ENCODE results near the gene MEGF8. TPM values are rescaled to one million over a fixed set of nuclear protein-coding genes. Genes with fewer than 3 reads are reported as not detected.

Gene MEGF8
- total and polyA plus RNA-seq, 2 experiments from 2014 or later, result 5.4 to 26.6 TPM

GRCh38 chr19:42332059-42332458, 6.6 kb downstream of the MEGF8 start:
- TF ChIP-seq EZH2 (IDR thresholded peaks at IDR 0.05; ENCODE audit: insufficient read depth, poor library complexity, severe bottlenecking) (no peak), EZH2phosphoT487 (IDR thresholded peaks at IDR 0.05; ENCODE audit: insufficient read depth, low read depth) (no peak)
- Histone ChIP-seq H2AFZ (no peak overlapping the region), H3K4me2 (ENCODE audit: unreplicated experiment) (no peak overlapping the region), H3K79me2 (ENCODE audit: insufficient read depth) (peaks cover 21% of the 10 kb centered on the region), H3K9me2 (ENCODE audit: insufficient read depth) (no peaks in the 10 kb centered on the region), H3K4me3 (no peak overlapping the region), H3K27me3 (replicated peaks; ENCODE audit: insufficient read depth) (no peaks in the 10 kb centered on the region), H3K9ac (no peak overlapping the region), H4K20me1 (ENCODE audit: insufficient read depth) (no peaks in the 10 kb centered on the region), H3K36me3 (ENCODE audit: low read depth) (no peaks in the 10 kb centered on the region), H3K9me3 (ENCODE audit: low read depth) (no peaks in the 10 kb centered on the region), H3K27ac (no peak overlapping the region), H3F3A (ENCODE audit: insufficient read depth) (no peaks in the 10 kb centered on the region), H3K4me1 (ENCODE audit: insufficient read depth) (peaks cover 1% of the 10 kb centered on the region; the same call in 1 of the 2 replicates)
- no peak for DNase-seq
- in situ Hi-C loops (cut with MboI), result no loop called here
- WGBS, 2 experiments (ENCODE audit: low coverage in 1 of 2, low lambda C conversion rate in 2 of 2, missing lambda C conversion rate in 2 of 2), result 85 to 86% methylated on average over 6 of the region's 6 CpGs

GRCh38 chr19:42333018-42333417, 7.6 kb downstream of the MEGF8 start:
- no peak for TF ChIP-seq EZH2phosphoT487 (IDR thresholded peaks at IDR 0.05; ENCODE audit: insufficient read depth, low read depth)
- no peak for TF ChIP-seq EZH2 (IDR thresholded peaks at IDR 0.05; ENCODE audit: insufficient read depth, poor library complexity, severe bottlenecking)
- H3K9ac ChIP-seq, result no peak overlapping the region
- H3K27ac ChIP-seq, result no peak overlapping the region
- H3K4me2 ChIP-seq (ENCODE audit: unreplicated experiment), result no peak overlapping the region
- H2AFZ ChIP-seq, result no peak overlapping the region
- peaks cover 12% of the 10 kb centered on the region for H3K79me2 ChIP-seq (ENCODE audit: insufficient read depth)
- no peaks in the 10 kb centered on the region for H3K27me3 ChIP-seq (replicated peaks; ENCODE audit: insufficient read depth)
- H4K20me1 ChIP-seq (ENCODE audit: insufficient read depth), result no peaks in the 10 kb centered on the region
- no peaks in the 10 kb centered on the region for H3F3A ChIP-seq (ENCODE audit: insufficient read depth)
- no peaks in the 10 kb centered on the region for H3K9me2 ChIP-seq (ENCODE audit: insufficient read depth)
- no peaks in the 10 kb centered on the region for H3K36me3 ChIP-seq (ENCODE audit: low read depth)
- no peak overlapping the region for H3K4me3 ChIP-seq
- no peak for DNase-seq
- WGBS, 2 experiments (ENCODE audit: low coverage in 1 of 2, low lambda C conversion rate in 2 of 2, missing lambda C conversion rate in 2 of 2), result 88 to 89% methylated on average over 3 of the region's 3 CpGs
- H3K4me1 ChIP-seq (ENCODE audit: insufficient read depth), result no peaks in the 10 kb centered on the region
- no peaks in the 10 kb centered on the region for H3K9me3 ChIP-seq (ENCODE audit: low read depth)
- in situ Hi-C loops (cut with MboI), result no loop called here

- no peak for DNase-seq
- Histone ChIP-seq H3K27me3 (replicated peaks; ENCODE audit: insufficient read depth) (no peaks in the 10 kb centered on the region), H3K4me3 (no peak overlapping the region), H3K27ac (no peak overlapping the region), H3K9me3 (ENCODE audit: low read depth) (no peaks in the 10 kb centered on the region), H3K79me2 (ENCODE audit: insufficient read depth) (peaks cover 5% of the 10 kb centered on the region; the same call in 1 of the 2 replicates), H2AFZ (no peak overlapping the region), H3K9me2 (ENCODE audit: insufficient read depth) (no peaks in the 10 kb centered on the region), H3F3A (ENCODE audit: insufficient read depth) (no peaks in the 10 kb centered on the region), H3K36me3 (ENCODE audit: low read depth) (no peaks in the 10 kb centered on the region), H3K4me1 (ENCODE audit: insufficient read depth) (no peaks in the 10 kb centered on the region), H3K4me2 (ENCODE audit: unreplicated experiment) (no peak overlapping the region), H4K20me1 (ENCODE audit: insufficient read depth) (no peaks in the 10 kb centered on the region), H3K9ac (no peak overlapping the region)
- 89 to 95% methylated on average over 11 to 21 of the region's 21 CpGs for WGBS, 2 experiments (ENCODE audit: low coverage in 1 of 2, low lambda C conversion rate in 2 of 2, missing lambda C conversion rate in 2 of 2)
- no peak for TF ChIP-seq EZH2 (IDR thresholded peaks at IDR 0.05; ENCODE audit: insufficient read depth, poor library complexity, severe bottlenecking)
- in situ Hi-C loops (cut with MboI), result no loop called here
These were observed 8.7 kb downstream of the MEGF8 start for GRCh38 chr19:42333975-42334696.

- H3K4me3 ChIP-seq, result no peak overlapping the region
- H4K20me1 ChIP-seq (ENCODE audit: insufficient read depth), result no peaks in the 10 kb centered on the region
- peaks cover 5% of the 10 kb centered on the region; the same call in 1 of the 2 replicates for H3K79me2 ChIP-seq (ENCODE audit: insufficient read depth)
- 87 to 89% methylated on average over 13 of the region's 13 CpGs for WGBS, 2 experiments (ENCODE audit: low coverage in 1 of 2, low lambda C conversion rate in 2 of 2, missing lambda C conversion rate in 2 of 2)
- no peaks in the 10 kb centered on the region for H3K4me1 ChIP-seq (ENCODE audit: insufficient read depth)
- H3K9ac ChIP-seq, result no peak overlapping the region
- TF ChIP-seq EZH2phosphoT487 (IDR thresholded peaks at IDR 0.05; ENCODE audit: insufficient read depth, low read depth) (no peak), EZH2 (IDR thresholded peaks at IDR 0.05; ENCODE audit: insufficient read depth, poor library complexity, severe bottlenecking) (no peak)
- H3F3A ChIP-seq (ENCODE audit: insufficient read depth), result no peaks in the 10 kb centered on the region
- H3K27ac ChIP-seq, result no peak overlapping the region
- no peaks in the 10 kb centered on the region for H3K9me3 ChIP-seq (ENCODE audit: low read depth)
- no peaks in the 10 kb centered on the region for H3K9me2 ChIP-seq (ENCODE audit: insufficient read depth)
- DNase-seq, result no peak
- H3K36me3 ChIP-seq (ENCODE audit: low read depth), result no peaks in the 10 kb centered on the region
- H3K4me2 ChIP-seq (ENCODE audit: unreplicated experiment), result no peak overlapping the region
- no peak overlapping the region for H2AFZ ChIP-seq
- in situ Hi-C loops (cut with MboI), result no loop called here
- no peaks in the 10 kb centered on the region for H3K27me3 ChIP-seq (replicated peaks; ENCODE audit: insufficient read depth)
These were observed 9.4 kb downstream of the MEGF8 start for GRCh38 chr19:42334697-42335373.
